SK-N-SH treated with all-trans-retinoic acid at 6 μM for 48 hours (cell line): ENCODE data around the gene LAMA2.
A peak's percentile ranks its signal among the peaks of the same experiment; 100 is the strongest.

Experiments
- ATAC-seq: fragments of 200-7000 bp; cut with Tn5 transposase; 3 replicates; pipeline ENCODE4 v1.9.1; 2020; ENCODE audit warnings: mild to moderate bottlenecking, moderate library complexity
- ARNTL ChIP-seq: fragments of 450-650 bp; formaldehyde crosslinking; IDR thresholded peaks from 2 replicates; pipeline ENCODE4 v1.5.0; 2020; ENCODE audit warnings: low read depth, mild to moderate bottlenecking, moderate library complexity, borderline replicate concordance
- BACH2 ChIP-seq: fragments of 250-450 bp; sonication (Bioruptor Pico); IDR thresholded peaks from 2 replicates; pipeline ENCODE4 v1.9.0; 2021; ENCODE audit warnings: mild to moderate bottlenecking, borderline replicate concordance
- CREB5 ChIP-seq: fragments of 250-450 bp; sonication (Bioruptor Pico); IDR thresholded peaks from 2 replicates; pipeline ENCODE4 v1.5.1; 2020; ENCODE audit warnings: low read depth, mild to moderate bottlenecking, moderate library complexity
- CSDC2 ChIP-seq: fragments of 250-450 bp; sonication (Bioruptor Pico); IDR thresholded peaks from 2 replicates; pipeline ENCODE4 v1.5.0; 2020; ENCODE audit warnings: mild to moderate bottlenecking, moderate library complexity
- ESRRG ChIP-seq: fragments of 250-450 bp; sonication (Bioruptor Pico); IDR thresholded peaks from 2 replicates; pipeline ENCODE4 v1.6.1; 2021; ENCODE audit warnings: mild to moderate bottlenecking
- GLIS3 ChIP-seq: fragments of 250-450 bp; sonication (Bioruptor Pico); IDR thresholded peaks from 2 replicates; pipeline ENCODE4 v1.5.0; 2020; ENCODE audit warnings: mild to moderate bottlenecking, moderate library complexity
- ISL1 ChIP-seq: fragments of 250-450 bp; sonication (Bioruptor Pico); IDR thresholded peaks from 2 replicates; pipeline ENCODE4 v2.1.2; 2022; ENCODE audit warnings: mild to moderate bottlenecking, moderate library complexity
- OSR1 ChIP-seq: fragments of 250-450 bp; sonication (Bioruptor Pico); IDR thresholded peaks from 2 replicates; pipeline ENCODE4 v1.8.0; 2022; ENCODE audit warnings: moderate library complexity, mild to moderate bottlenecking, inconsistent platforms
- POU6F1 ChIP-seq: fragments of 250-450 bp; sonication (Bioruptor Pico); IDR thresholded peaks from 2 replicates; pipeline ENCODE4 v1.8.0; 2021; ENCODE audit warnings: low read depth, mild to moderate bottlenecking, moderate library complexity, borderline replicate concordance
- PPARA ChIP-seq: fragments of 250-450 bp; sonication (Bioruptor Pico); IDR thresholded peaks from 2 replicates; pipeline ENCODE4 v1.5.0; 2020; ENCODE audit warnings: mild to moderate bottlenecking, borderline replicate concordance
- RARB ChIP-seq: fragments of 250-450 bp; sonication (Bioruptor Pico); IDR thresholded peaks from 2 replicates; pipeline ENCODE4 v1.8.0; 2021; ENCODE audit warnings: mild to moderate bottlenecking, moderate library complexity
- TCF4 ChIP-seq: fragments of 250-450 bp; sonication (Bioruptor Pico); IDR thresholded peaks from 2 replicates; pipeline ENCODE4 v1.8.0; 2021; ENCODE audit warnings: mild to moderate bottlenecking, moderate library complexity, borderline replicate concordance
- TOX ChIP-seq: fragments of 250-450 bp; sonication (Bioruptor Pico); IDR thresholded peaks from 2 replicates; pipeline ENCODE4 v1.8.0; 2021; ENCODE audit warnings: mild to moderate bottlenecking, moderate library complexity, borderline replicate concordance
- TSHZ2 ChIP-seq: fragments of 250-450 bp; sonication (Bioruptor Pico); IDR thresholded peaks from 2 replicates; pipeline ENCODE4 v1.5.0; 2020; ENCODE audit warnings: mild to moderate bottlenecking, moderate library complexity
- ZC3H10 ChIP-seq: fragments of 250-450 bp; sonication (Bioruptor Pico); IDR thresholded peaks from 2 replicates; pipeline ENCODE4 v1.5.1; 2021; ENCODE audit warnings: mild to moderate bottlenecking, moderate library complexity
- ZFP3 ChIP-seq: fragments of 250-450 bp; sonication (Bioruptor Pico); IDR thresholded peaks from 2 replicates; pipeline ENCODE4 v1.5.0; 2020; ENCODE audit warnings: mild to moderate bottlenecking, moderate library complexity
- ZFP30 ChIP-seq: fragments of 450-650 bp; formaldehyde crosslinking; IDR thresholded peaks from 2 replicates; pipeline ENCODE4 v1.5.0; 2022; ENCODE audit warnings: mild to moderate bottlenecking, moderate library complexity
- ZNF565 ChIP-seq: fragments of 450-650 bp; formaldehyde crosslinking; conservative IDR thresholded peaks from 2 replicates; pipeline ENCODE4 v1.5.0; 2020; ENCODE audit warnings: low read depth, mild to moderate bottlenecking, moderate library complexity
- ZNF70 ChIP-seq: fragments of 450-650 bp; formaldehyde crosslinking; IDR thresholded peaks from 2 replicates; pipeline ENCODE4 v1.5.0; 2020; ENCODE audit warnings: mild to moderate bottlenecking, moderate library complexity
- ZNF8 ChIP-seq: fragments of 450-650 bp; formaldehyde crosslinking; IDR thresholded peaks from 2 replicates; pipeline ENCODE4 v1.5.0; 2020; ENCODE audit warnings: mild to moderate bottlenecking, moderate library complexity
- TF ChIP-seq, protein P1 (sequence below): fragments of 250-450 bp; sonication (Bioruptor Pico); IDR thresholded peaks from 2 replicates; pipeline ENCODE4 v1.5.1; 2021; ENCODE audit warnings: mild to moderate bottlenecking, moderate library complexity

The LAMA2 gene

DNA sequence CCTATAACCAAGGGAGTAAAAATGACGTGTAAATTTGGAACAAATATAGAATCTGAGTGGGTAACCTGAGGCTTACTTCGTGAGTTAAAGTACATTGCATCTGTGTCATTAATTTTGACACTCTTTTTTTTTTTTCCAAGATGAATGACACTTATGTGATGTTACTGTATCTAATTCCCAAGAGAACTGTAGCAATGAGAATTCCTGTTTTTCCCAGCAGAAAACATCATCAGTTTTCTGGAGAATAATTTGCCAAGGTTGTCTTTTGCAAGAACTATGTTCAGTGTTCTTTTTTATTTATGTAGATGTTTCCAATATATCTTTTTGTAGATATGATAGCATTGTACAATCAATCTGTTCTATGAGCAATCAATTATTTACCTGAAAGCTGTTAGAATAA, 543.4 kb downstream of the LAMA2 start:
- TF ChIP-seq CREB5 (CRISPR knock-in tag) (no peak), ZFP3 (CRISPR knock-in tag) (no peak), ISL1 (no peak), OSR1 (CRISPR knock-in tag) (no peak), TSHZ2 (CRISPR knock-in tag) (no peak), ZNF565 (no peak), ESRRG (no peak)
- ATAC-seq: no peak

- TF ChIP-seq ZC3H10 (peak; percentile 74; the same call in 1 of the 2 replicates), ZNF8 (CRISPR knock-in tag) (no peak), POU6F1 (CRISPR knock-in tag) (no peak), ARNTL (CRISPR knock-in tag) (no peak), ZNF70 (CRISPR knock-in tag) (no peak), RARB (no peak), ZFP3 (CRISPR knock-in tag) (no peak)
- ATAC-seq: no peak
Measured at GRCh38 chr6:129429956-129430355, 547.0 kb downstream of the LAMA2 start.

DNA sequence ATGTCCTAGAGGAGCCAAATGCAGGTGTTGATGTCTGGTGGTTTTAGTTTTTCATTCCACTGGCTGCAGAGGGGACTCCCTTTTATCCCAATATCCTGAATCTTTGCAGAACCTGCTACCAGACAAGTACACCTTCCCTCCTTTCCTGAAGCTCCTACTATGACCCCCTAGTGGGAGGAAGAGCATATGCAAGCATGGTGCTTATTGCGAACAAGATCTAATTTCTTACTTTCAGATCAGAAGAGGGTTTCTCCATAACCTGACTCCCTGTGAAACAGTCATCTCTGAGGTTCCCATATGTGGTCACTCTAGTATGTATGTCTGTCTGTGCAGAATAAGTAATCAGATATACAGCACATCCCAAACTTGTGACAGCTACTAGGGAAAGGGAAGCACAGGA, 549.8 kb downstream of the LAMA2 start:
- ATAC-seq: peak; percentile 34; the same call in 1 of the 3 replicates
- no peak for TF ChIP-seq CSDC2
- no peak for TF ChIP-seq BACH2 (CRISPR knock-in tag)
- TF ChIP-seq ZNF8 (CRISPR knock-in tag): no peak
- no peak for TF ChIP-seq ZC3H10

DNA sequence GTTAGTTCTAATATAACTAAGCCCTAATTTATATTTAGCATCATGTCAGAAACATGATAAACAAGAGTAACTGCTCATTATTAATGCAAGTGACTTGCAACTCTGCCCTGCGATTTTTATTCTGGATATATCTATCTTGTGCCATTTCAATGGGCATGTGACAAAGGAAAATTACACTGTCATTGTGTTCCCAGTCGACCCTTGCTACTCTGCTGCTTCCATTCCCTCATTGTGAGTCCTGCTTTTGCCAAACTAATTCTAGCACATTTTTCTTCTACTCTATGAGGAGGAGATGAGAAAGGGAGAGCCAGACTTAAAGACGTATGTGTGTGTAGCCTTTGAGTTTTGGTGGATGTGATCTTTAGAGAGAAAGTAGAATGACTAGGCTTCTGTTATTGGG, 551.2 kb downstream of the LAMA2 start:
- TF ChIP-seq ZFP3 (CRISPR knock-in tag) (no peak), GLIS3 (CRISPR knock-in tag) (no peak), ZNF70 (CRISPR knock-in tag) (no peak), POU6F1 (CRISPR knock-in tag) (no peak), TCF4 (no peak), BACH2 (CRISPR knock-in tag) (no peak), ISL1 (no peak), TSHZ2 (CRISPR knock-in tag) (no peak), ZNF565 (no peak), TOX (CRISPR knock-in tag) (no peak), ZFP30 (CRISPR knock-in tag) (no peak), RARB (no peak), PPARA (CRISPR knock-in tag) (no peak), ZC3H10 (no peak), ESRRG (no peak)
- TF ChIP-seq, protein P1, sequence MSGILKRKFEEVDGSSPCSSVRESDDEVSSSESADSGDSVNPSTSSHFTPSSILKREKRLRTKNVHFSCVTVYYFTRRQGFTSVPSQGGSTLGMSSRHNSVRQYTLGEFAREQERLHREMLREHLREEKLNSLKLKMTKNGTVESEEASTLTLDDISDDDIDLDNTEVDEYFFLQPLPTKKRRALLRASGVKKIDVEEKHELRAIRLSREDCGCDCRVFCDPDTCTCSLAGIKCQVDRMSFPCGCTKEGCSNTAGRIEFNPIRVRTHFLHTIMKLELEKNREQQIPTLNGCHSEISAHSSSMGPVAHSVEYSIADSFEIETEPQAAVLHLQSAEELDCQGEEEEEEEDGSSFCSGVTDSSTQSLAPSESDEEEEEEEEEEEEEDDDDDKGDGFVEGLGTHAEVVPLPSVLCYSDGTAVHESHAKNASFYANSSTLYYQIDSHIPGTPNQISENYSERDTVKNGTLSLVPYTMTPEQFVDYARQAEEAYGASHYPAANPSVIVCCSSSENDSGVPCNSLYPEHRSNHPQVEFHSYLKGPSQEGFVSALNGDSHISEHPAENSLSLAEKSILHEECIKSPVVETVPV (CRISPR knock-in tag): no peak
- ATAC-seq: no peak
